ENCODE data around the gene SAYSD1. TPM values are rescaled to one million over a fixed set of nuclear protein-coding genes. Genes with fewer than 3 reads are reported as not detected.

SAYSD1 gene, protein sequence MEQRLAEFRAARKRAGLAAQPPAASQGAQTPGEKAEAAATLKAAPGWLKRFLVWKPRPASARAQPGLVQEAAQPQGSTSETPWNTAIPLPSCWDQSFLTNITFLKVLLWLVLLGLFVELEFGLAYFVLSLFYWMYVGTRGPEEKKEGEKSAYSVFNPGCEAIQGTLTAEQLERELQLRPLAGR
- total RNA-seq: 17.3 and 23.1 TPM in 2 replicates

GRCh38 chr6:39114704-39115599 lies at the start of gene SAYSD1:
Gene SAYSD1, minus strand, starts transcription at chr6:39115186. Its CDS starts 97 bp downstream, at chr6:39115089.

Other genes with a start within 250 kb of the SAYSD1 start
- not detected in 2 replicates for gene GLP1R, start 66.4 kb downstream of the SAYSD1 start, total RNA-seq
- gene KCNK5, start 114.3 kb upstream of the SAYSD1 start, total RNA-seq: 0.22 TPM in 1 of 2 replicates, not detected in the other
- not detected in 2 replicates for gene KCNK17, start 199.2 kb upstream of the SAYSD1 start, total RNA-seq
- gene KCNK16, start 207.5 kb upstream of the SAYSD1 start, total RNA-seq: not detected in 2 replicates

Measured in placental epithelial cell (primary cell).